Right lobe of liver (tissue), 4 donors: ENCODE data around the gene CEP55.

Experiments
- CTCF ChIP-seq, 4 donors: fragments of 200-600 bp in 3 of 4; fragments of 450-650 bp in 1 of 4; IDR thresholded peaks; one replicate each; pipeline versions ENCODE4 v1.5.1 to v1.8.0; 2016 to 2022; ENCODE audit warnings: antibody characterized with exemption in 4 of 4, mild to moderate bottlenecking in 2 of 4
- POLR2A ChIP-seq: fragments of 450-650 bp; IDR thresholded peaks from one replicate; pipeline ENCODE4 v1.6.1; 2017; ENCODE audit warnings: antibody characterized with exemption, mild to moderate bottlenecking
- donor health status: DM: no; HTN: no; CAD: no.
- donor health status: DM: no; HTN: no; CAD: no.
- donor health status: DM: no; HTN: yes; CAD: no.

- TF ChIP-seq CTCF (IDR thresholded peaks at IDR 0.05) (no peak), POLR2A (no peak)
Measured at GRCh38 chr10:93577565-93577964, 81.2 kb downstream of the CEP55 start.
